NCI-H1105 treated with DMSO at 0.1 percent for 48 hours (cell line): ENCODE results near the gene SLC31A2.

ENCODE experiments used
- DNase-seq: peaks from one replicate; lab custom pipeline; 2025; lab: John Stamatoyannopoulos, UW

The SLC31A2 gene

GRCh38 chr9:113151696-113152630, 1.2 kb downstream of the SLC31A2 start:
- no peak for DNase-seq

- DNase-seq = no peak
Observed at GRCh38 chr9:113152699-113153098, 1.9 kb downstream of the SLC31A2 start.

- no peak for DNase-seq
Observed at GRCh38 chr9:113153599-113153998, 2.8 kb downstream of the SLC31A2 start.

- no peak for DNase-seq
Observed at GRCh38 chr9:113154471-113154870, 3.7 kb downstream of the SLC31A2 start.

GRCh38 chr9:113154946-113155345, 4.1 kb downstream of the SLC31A2 start:
- DNase-seq = no peak

GRCh38 chr9:113155911-113156588, 5.2 kb downstream of the SLC31A2 start:
- DNase-seq = no peak

GRCh38 chr9:113156880-113157279, 6.1 kb downstream of the SLC31A2 start:
- no peak for DNase-seq

- DNase-seq = no peak
Observed at GRCh38 chr9:113158446-113158845, 7.6 kb downstream of the SLC31A2 start.

GRCh38 chr9:113160571-113160970, 9.8 kb downstream of the SLC31A2 start:
- DNase-seq = peak; percentile 39

- no peak for DNase-seq
Observed at GRCh38 chr9:113163001-113163400, 12.2 kb downstream of the SLC31A2 start.

- no peak for DNase-seq
Observed at GRCh38 chr9:113164536-113165300, 13.9 kb downstream of the SLC31A2 start.

- DNase-seq = no peak
Observed at GRCh38 chr9:113166039-113166438, 15.2 kb downstream of the SLC31A2 start.

- no peak for DNase-seq
Observed at GRCh38 chr9:113168809-113169208, 18.0 kb downstream of the SLC31A2 start.

GRCh38 chr9:113173341-113173740, 22.5 kb downstream of the SLC31A2 start:
- no peak for DNase-seq

GRCh38 chr9:113176803-113177202, 26.0 kb downstream of the SLC31A2 start:
- no peak for DNase-seq

- no peak for DNase-seq
Observed at GRCh38 chr9:113177251-113177650, 26.4 kb downstream of the SLC31A2 start.

- DNase-seq = no peak
Observed at GRCh38 chr9:113178087-113178486, 27.3 kb downstream of the SLC31A2 start.

- DNase-seq = no peak
Observed at GRCh38 chr9:113179839-113180238, 29.0 kb downstream of the SLC31A2 start.

GRCh38 chr9:113181165-113181564, 30.4 kb downstream of the SLC31A2 start:
- DNase-seq = no peak

GRCh38 chr9:113183956-113184488, 33.2 kb downstream of the SLC31A2 start:
- no peak for DNase-seq

GRCh38 chr9:113184539-113184938, 33.7 kb downstream of the SLC31A2 start:
- no peak for DNase-seq

GRCh38 chr9:113185271-113185670, 34.5 kb downstream of the SLC31A2 start:
- DNase-seq = no peak
